HG03139 (cell line): ENCODE measurements around the gene HIPK1.

Experiments
- ATAC-seq: cut with Tn5 transposase; IDR thresholded peaks from one replicate; pipeline ENCODE4 v1.9.1; 2021; ENCODE audit not compliant: unreplicated experiment

HIPK1 gene

GRCh38 chr1:113928941-113929749 lies at the start of gene HIPK1:
HIPK1 (plus strand) TSS chr1:113929324.
- peak; percentile 61 for ATAC-seq

GRCh38 chr1:113879739-113880038 lies 49.4 kb upstream of the HIPK1 start:
- no peak for ATAC-seq

GRCh38 chr1:113881661-113882060 lies 47.5 kb upstream of the HIPK1 start:
- no peak for ATAC-seq

- ATAC-seq = no peak
Observed at GRCh38 chr1:113886417-113887401, 42.4 kb upstream of the HIPK1 start.

- ATAC-seq = no peak
Observed at GRCh38 chr1:113887402-113888175, 41.5 kb upstream of the HIPK1 start, which contains the start of gene BCL2L15. BCL2L15 (minus strand) TSS chr1:113887581; CDS start chr1:113887375, 206 bp downstream.

GRCh38 chr1:113890816-113891215 lies 38.3 kb upstream of the HIPK1 start:
- no peak for ATAC-seq

GRCh38 chr1:113891631-113892220 lies 37.4 kb upstream of the HIPK1 start:
- no peak for ATAC-seq

GRCh38 chr1:113893267-113893666 lies 35.9 kb upstream of the HIPK1 start:
- no peak for ATAC-seq

- ATAC-seq = no peak
Observed at GRCh38 chr1:113895098-113895497, 34.0 kb upstream of the HIPK1 start.

GRCh38 chr1:113895961-113896360 lies 33.2 kb upstream of the HIPK1 start:
- ATAC-seq = no peak

- no peak for ATAC-seq
Observed at GRCh38 chr1:113898241-113898814, 30.8 kb upstream of the HIPK1 start.

- no peak for ATAC-seq
Observed at GRCh38 chr1:113899111-113899510, 30.0 kb upstream of the HIPK1 start.

GRCh38 chr1:113901191-113901590 lies 27.9 kb upstream of the HIPK1 start:
- ATAC-seq = no peak

GRCh38 chr1:113903501-113904292 lies 25.4 kb upstream of the HIPK1 start:
- no peak for ATAC-seq

GRCh38 chr1:113904293-113904673 lies 24.8 kb upstream of the HIPK1 start:
- peak; percentile 22 for ATAC-seq

GRCh38 chr1:113904674-113905434 lies 24.3 kb upstream of the HIPK1 start, which contains the start of the genes AP4B1 and DCLRE1B:
AP4B1 (minus strand) TSS chr1:113904799; CDS start chr1:113904717, 82 bp downstream.
DCLRE1B (plus strand) TSS chr1:113905326; CDS start chr1:113905587, 261 bp downstream.
- ATAC-seq = peak; percentile 86

- ATAC-seq = peak; percentile 5
Observed at GRCh38 chr1:113905435-113905861, 23.7 kb upstream of the HIPK1 start.

GRCh38 chr1:113912594-113913311 lies 16.4 kb upstream of the HIPK1 start:
- ATAC-seq = no peak
